ENCODE results near the gene NUDT4. TPM values are rescaled to one million over a fixed set of nuclear protein-coding genes. Genes with fewer than 3 reads are reported as not detected.

The NUDT4 gene
- total and polyA plus RNA-seq, 2 of the 4 experiments (the other 2 are of a cell fraction): 23.6 to 25.6 TPM

GRCh38 chr12:93403988-93404803, 26.5 kb downstream of the NUDT4 start:
- peak; percentile 57 for ATAC-seq (ENCODE audit: low read depth)
- POLR2A ChIA-PET (ENCODE audit: unreplicated experiment): no interaction called here
- intact Hi-C loops (cut with micrococcal nuclease): no loop called here

More at GRCh38 chr12:93403988-93404803, 26.5 kb downstream of the NUDT4 start:
- Histone ChIP-seq H2BK15ac (ENCODE audit: low read depth, low read length) (no peak overlapping the region), H2BK5ac (ENCODE audit: low read depth, low read length, poor library complexity, severe bottlenecking) (peak overlapping the region; percentile 28), H3K27me3 (ENCODE audit: control insufficient read depth, insufficient read depth, low read length) (no peaks in the 10 kb centered on the region), H3K9ac (ENCODE audit: low read depth, low read length) (no peak overlapping the region), H4K91ac (ENCODE audit: insufficient read depth, low read depth, low read length) (no peak overlapping the region), H4K5ac (ENCODE audit: low read depth, low read length) (no peak overlapping the region), H3K9me3 (ENCODE audit: control insufficient read depth, insufficient read depth, low read length) (no peaks in the 10 kb centered on the region), H3K56ac (ENCODE audit: extremely low read depth, insufficient read depth, low read length) (no peak overlapping the region), H2BK20ac (ENCODE audit: low read depth, low read length) (no peak overlapping the region), H4K8ac (ENCODE audit: low read depth in 2 of 2, low read length in 2 of 2) (no peak overlapping the region), H2BK120ac (ENCODE audit: low read depth, low read length) (no peak overlapping the region), H3K4me3 (ENCODE audit: insufficient read depth, low read depth, low read length) (no peak overlapping the region), H3K36me3 (ENCODE audit: control insufficient read depth, insufficient read depth, low read length) (peaks cover 4% of the 10 kb centered on the region; the same call in 1 of the 2 replicates), H3K4ac (ENCODE audit: low read depth, low read length) (no peak overlapping the region), H3K14ac (replicated peaks; ENCODE audit: low read depth, low read length) (no peak overlapping the region), H3K23ac (ENCODE audit: low read depth, low read length) (no peak overlapping the region), H3K18ac (ENCODE audit: low read depth, low read length) (no peak overlapping the region), H2AFZ (replicated peaks; ENCODE audit: low read length, poor library complexity) (no peak overlapping the region), H2AK9ac (replicated peaks; ENCODE audit: low read depth, low read length, poor library complexity) (no peak overlapping the region), H3K27ac (ENCODE audit: insufficient read depth, low read length) (no peak overlapping the region), H3K9me1 (ENCODE audit: insufficient read depth, low read length) (peaks cover 10% of the 10 kb centered on the region; the same call in 1 of the 2 replicates), H3K4me2 (ENCODE audit: low read depth, low read length) (0 out of 2 replicates have a peak overlapping the region, but pooled peaks have one; percentile 15), H3K4me1 (ENCODE audit: control insufficient read depth, insufficient read depth, low read length) (no peaks in the 10 kb centered on the region), H2AK5ac (ENCODE audit: low read depth, low read length) (no peak overlapping the region), H3K79me1 (ENCODE audit: low read depth in 1 of 2, low read length in 2 of 2) (peaks cover 14 to 40% of the 10 kb centered on the region in 2 experiments), H4K20me1 (ENCODE audit: insufficient read depth, low read length) (no peaks in the 10 kb centered on the region)
- in situ Hi-C loops (cut with MboI; ENCODE audit: low sequenced_read_pairs) (loop anchor here (25.0 kb wide), 1 partner anchor 617 kb away; no protein-coding TSS in a partner anchor), dilution Hi-C loops (cut with HindIII; ENCODE audit: low sequenced_read_pairs, unreplicated experiment) (no loop called here)
- peak; percentile 61 for DNase-seq
- TF ChIP-seq CEBPB (IDR thresholded peaks at IDR 0.05; ENCODE audit: low read depth, low read length) (peak; percentile 68), NFE2L2 (IDR thresholded peaks at IDR 0.05; ENCODE audit: low read depth, low read length) (no peak)
- CTCF ChIA-PET: interaction anchor here (1.0 kb wide), 1 partner anchor 23 kb away, joined by 3 read pairs; no protein-coding TSS in a partner anchor
- BruUV-seq (replicated peaks): no TSS peak
- no CpG with 5 or more reads among the region's 7 CpGs for WGBS, 2 experiments (ENCODE audit: extremely low coverage in 2 of 2, insufficient read length in 1 of 2)

Data from IMR-90 (cell line).